Measurements from ENCODE around the gene PRLH. TPM values are rescaled to one million over a fixed set of nuclear protein-coding genes. Genes with fewer than 3 reads are reported as not detected.

The PRLH gene
- total RNA-seq, result not detected

DNA sequence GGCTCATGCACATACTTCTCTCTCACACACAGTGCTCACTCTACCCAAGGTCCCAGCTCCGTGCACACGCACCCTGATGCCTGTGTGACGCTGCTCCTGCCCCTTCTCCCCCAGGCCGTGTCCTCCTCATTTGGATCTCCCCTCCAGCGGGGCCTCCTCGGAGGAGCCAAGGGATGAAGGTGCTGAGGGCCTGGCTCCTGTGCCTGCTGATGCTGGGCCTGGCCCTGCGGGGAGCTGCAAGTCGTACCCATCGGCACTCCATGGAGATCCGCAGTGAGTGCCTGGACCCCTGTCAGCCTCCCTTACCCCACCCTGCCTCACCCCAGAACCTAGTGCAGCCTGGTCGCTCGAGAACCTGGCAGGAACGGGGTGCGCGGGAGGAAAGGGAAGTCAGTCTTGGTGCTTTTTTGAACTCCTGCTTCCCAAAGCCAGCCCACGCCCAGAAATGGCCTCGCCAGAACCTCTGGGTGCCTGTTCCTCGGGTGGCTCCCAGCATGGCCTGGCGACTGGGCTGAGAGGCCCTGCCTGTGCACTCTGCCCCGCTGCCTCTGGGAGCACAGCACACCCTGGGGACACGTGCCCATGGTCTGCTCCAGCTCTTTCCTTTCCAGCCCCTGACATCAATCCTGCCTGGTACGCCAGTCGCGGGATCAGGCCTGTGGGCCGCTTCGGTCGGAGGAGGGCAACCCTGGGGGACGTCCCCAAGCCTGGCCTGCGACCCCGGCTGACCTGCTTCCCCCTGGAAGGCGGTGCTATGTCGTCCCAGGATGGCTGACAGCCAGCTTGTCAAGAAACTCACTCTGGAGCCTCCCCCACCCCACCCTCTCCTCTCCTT is at the start of gene PRLH:
TSS of gene PRLH (plus strand) at position 174 of the 835 bp plus-strand sequence. CDS start at position 174, 0 bp downstream.
- DNase-seq, result no peak

DNA sequence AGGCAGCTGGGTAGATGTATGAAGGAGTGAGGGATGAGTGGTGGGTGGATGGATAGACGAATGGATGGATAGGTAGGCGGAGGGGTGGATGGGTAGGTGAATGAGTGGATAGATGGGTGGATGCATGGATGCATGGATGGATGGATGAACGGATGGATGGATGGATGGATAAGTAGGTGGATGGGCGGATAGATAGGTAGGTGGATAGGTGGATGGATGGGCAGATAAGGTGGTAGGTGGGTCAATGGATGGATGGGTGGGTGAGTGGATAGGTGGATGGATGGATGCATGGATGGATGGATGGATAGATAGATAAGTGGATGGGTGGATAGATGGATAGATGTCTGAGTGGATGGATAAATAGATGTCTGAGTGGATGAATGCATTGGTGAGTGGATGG is 49.2 kb upstream of the PRLH start:
- no peak for DNase-seq

GRCh38 chr2:237517990-237518389 is 48.4 kb upstream of the PRLH start:
- DNase-seq, result no peak

DNA sequence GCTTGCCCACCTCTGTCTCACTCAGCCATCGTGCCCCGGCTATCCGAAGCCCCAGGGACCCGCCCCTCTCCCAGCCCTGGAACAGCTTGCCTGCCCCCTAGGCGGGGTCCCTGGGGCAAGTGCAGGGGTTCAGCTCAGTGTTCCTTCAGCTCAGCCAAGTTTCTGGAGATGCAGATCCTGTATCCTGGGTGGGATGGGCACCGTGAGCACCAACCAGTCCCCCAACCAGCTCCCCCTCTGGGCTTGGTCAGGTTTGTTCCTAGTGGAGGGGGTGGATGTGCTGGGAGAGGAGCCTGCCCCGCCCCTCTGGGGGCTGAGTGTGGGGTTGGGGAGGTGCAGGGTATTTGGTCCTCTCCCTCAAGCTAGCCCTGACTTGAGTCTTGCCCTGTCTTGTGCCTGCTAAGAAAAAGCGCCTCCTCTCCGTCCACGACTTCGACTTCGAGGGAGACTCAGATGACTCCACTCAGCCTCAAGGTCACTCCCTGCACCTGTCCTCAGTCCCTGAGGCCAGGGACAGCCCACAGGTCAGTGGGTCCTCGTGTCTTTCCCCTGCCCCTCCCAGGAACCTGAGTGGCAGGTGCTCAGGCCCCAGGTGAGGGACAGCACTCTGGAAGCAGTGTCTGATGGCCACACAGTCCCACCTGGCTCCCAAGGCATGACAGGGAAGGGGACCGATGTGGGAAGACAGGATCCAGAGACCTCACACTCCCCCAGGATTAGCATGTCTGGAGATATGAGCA is 46.7 kb upstream of the PRLH start:
- DNase-seq, result no peak

GRCh38 chr2:237520290-237520689 is 46.1 kb upstream of the PRLH start:
- no peak for DNase-seq

GRCh38 chr2:237524631-237525030 is 41.7 kb upstream of the PRLH start:
- no peak for DNase-seq

- no peak for DNase-seq
Measured at GRCh38 chr2:237525559-237526157, 40.7 kb upstream of the PRLH start.

GRCh38 chr2:237527233-237527632 is 39.1 kb upstream of the PRLH start:
- no peak for DNase-seq

- no peak for DNase-seq
Measured at GRCh38 chr2:237527766-237528165, 38.6 kb upstream of the PRLH start.

DNA sequence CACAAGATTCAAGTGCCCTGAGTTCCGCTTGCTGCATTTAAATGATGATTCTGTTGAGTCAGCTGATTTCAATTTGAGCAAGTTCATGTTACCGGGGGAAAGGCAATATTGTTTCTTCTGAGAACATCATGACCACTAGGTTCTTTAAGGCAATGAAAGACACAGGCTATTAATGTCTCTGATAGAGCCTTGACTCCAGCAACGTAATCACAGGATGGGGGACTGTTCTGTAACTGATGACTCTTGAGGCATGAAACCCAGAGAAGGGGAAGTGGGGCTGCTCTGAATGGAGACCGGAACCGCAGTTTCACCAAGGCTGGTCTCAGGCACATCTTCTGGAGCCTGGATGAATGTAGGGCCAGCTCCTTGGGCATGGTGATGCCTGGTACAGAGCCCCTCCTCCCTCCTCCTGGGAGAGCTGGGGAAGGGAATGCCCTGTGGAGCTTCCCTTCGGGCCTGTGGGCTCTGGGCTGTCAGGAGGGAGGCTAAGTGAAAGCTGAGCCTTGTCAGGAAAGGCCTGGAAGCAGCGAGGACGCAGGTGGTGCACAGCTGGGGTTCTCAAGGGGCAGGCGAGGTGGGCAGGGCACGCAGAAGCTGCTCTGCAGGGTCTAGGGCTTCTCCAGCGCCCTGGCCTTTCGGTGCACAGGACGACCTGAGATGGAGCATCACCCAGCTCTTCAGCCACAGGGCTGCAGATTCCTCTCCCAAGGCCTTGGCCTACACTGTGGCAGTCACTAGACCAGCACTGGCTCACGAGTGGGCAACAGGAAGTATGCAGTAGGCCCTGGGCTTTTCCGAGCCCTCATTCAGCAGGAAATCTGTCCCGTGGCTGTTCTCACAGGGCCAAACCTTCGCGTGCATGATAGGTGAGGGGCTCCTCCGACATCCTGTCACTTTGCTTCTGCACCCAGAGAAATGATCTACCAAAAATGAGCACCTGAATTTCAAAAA is 36.6 kb upstream of the PRLH start:
- DNase-seq, result no peak

DNA sequence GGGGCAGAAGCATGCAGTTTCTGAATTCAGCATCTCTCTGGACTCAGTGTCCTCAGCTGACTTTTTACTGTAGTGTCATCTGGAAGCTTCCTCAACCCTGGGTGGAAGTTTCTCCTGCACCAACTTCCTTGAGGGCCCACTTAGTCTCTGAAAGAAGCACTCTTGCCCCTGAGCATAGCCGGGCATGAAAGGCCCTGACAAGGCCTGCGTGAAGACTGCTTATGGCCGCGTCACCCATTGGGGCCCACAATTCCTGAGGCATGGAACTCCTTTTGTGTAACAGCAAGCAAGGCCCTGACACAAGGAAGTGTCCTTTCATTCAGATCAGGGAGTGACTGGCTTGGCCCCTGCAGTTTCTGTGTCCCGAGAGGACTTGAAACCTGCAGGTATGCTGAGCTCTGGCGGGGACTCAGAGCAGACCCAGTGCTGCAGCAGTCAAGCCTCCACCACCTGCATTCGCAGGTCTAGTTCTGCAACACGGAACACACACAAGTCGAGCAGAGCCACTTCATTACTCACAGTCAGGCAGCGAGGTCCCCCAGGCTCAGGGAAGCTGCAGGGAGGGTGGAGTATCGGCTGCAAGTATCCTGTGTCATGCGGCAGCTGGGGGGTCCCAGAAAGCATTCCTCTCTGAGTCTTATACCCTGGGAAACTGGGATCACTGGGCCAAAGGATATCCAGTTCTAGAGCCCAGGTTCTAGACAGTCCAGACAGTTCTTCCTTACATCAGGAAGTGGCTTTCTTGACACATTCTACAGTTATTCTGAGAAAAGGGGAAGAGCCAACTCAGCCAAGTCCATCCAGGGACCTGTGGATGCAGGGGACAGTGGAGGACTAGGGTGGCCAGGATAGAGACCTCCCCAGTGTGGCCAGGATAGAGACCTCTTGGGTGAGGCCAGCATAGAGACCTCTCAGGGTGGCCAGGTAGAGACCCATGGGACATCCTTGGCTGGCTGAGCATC is 35.6 kb upstream of the PRLH start:
- no peak for DNase-seq

DNA sequence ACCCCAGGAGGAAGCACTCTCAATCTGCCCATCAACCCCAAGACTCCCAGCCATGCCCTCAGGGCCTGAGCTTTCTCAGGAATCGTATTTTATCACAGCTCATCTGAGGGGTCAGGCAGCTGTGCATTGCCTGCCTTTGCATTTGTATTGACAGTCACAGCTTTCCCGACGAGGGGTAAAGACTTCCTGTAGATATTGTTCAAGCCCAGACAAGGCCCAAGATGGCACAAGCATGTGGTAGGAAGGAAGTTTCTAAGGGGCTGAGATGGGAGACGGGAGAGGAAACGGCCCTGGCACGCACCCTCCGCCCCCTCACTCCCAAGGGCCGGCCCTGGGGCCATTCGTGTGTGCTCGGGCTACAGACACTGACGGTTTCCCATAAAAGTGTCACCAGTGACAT is 34.2 kb upstream of the PRLH start:
- DNase-seq, result no peak

- no peak for DNase-seq
Measured at GRCh38 chr2:237533668-237534161, 32.7 kb upstream of the PRLH start.

DNA sequence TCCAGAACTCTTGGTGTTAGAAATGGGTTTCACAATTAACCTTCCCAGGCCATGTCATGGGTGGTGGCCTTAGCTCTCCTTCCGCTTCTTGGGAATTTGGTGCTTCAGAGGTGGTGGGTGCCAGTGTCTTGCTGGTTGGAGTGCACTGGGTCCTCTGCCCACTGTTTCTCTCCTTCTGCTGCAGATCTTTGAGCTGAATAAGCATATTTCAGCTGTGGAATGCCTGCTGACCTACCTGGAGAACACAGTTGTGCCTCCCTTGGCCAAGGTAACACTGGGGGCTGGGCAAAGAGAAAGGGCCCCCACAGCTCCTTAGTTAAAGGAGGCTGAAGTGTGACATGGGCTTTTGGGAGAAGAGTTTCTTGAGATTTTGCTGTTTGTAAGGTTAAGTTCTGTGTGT is 32.0 kb upstream of the PRLH start:
- DNase-seq, result no peak

DNA sequence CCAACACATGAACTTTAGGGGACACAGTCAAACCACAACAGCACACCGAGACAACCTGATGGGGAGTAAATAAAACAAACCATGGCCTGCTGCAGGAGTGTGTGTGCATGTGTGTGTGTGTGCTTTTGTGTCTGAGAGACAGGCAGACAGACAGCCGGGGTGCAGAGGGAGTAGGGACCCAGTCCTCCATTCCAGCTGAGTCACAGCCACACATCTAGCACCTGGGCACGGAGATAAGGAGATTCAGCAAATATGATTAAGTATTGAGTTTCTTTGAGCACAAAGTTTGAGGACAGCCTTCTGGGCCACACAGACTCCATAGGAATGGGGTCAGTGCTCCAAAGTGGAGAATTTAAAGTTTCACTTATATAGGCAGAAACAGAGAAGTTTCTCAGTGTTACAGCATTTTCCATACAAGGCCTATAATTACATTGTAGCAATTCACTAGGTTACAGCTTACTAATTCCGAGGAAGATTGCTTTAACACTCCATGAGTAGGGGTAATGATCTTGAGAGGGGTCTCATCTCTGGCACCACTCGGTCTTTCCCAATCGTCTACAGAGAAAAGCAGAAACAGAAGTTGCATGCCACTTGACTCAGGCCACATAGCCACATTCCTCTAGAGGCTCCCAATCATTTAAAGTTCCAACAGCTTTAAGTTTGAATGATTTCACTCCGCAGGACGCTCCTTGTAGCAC is 30.8 kb upstream of the PRLH start:
- DNase-seq, result no peak

- DNase-seq, result no peak
Measured at GRCh38 chr2:237536083-237536415, 30.3 kb upstream of the PRLH start.

- DNase-seq, result no peak
Measured at GRCh38 chr2:237536617-237537016, 29.8 kb upstream of the PRLH start.

- DNase-seq, result no peak
Measured at GRCh38 chr2:237538001-237538720, 28.2 kb upstream of the PRLH start.

DNA sequence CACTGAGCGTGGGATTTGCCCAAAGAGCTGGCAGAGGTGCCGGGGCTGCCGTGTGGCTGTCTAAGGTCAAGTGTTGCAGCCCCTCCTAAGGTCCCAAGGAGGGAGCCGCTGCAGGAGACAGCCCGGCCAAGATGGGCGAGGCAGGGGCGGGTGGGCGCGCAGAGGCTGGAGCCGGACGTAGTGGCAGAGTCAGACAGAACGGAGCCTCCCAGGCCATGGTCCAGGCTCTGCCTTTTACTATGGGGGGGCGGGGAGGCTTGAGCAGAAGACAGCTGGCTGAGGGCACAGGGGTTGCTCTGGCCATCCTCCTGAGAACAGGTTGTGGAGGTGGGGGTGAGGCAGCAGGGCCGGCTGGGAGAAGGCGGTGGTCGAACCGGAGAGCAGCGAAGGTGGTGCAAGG is 27.5 kb upstream of the PRLH start:
- DNase-seq, result no peak

Data from tongue (tissue), 2 donors.